Vagina (tissue), 2 donors: ENCODE measurements around the gene EPB41.

ENCODE experiments used
- POLR2A ChIP-seq, 2 donors: fragments of 450-650 bp; IDR thresholded peaks; one replicate each; pipeline ENCODE4 v1.6.1; 2017; ENCODE audit warnings: antibody characterized with exemption in 2 of 2, mild to moderate bottlenecking in 2 of 2, moderate library complexity in 2 of 2
- POLR2AphosphoS5 ChIP-seq, 2 donors: sonication (generic); formaldehyde crosslinking; IDR thresholded peaks; one replicate each; pipeline ENCODE4 v1.9.0; 2017; ENCODE audit warnings: antibody characterized with exemption in 2 of 2, mild to moderate bottlenecking in 2 of 2, low read depth in 1 of 2; ENCODE audit not compliant: insufficient read depth in 1 of 2
- TF ChIP-seq, protein P1 (sequence below), 3 experiments: fragments of 450-650 bp in 2 of 3; fragments of 200-600 bp in 1 of 3; sonication (generic) in 1 of 3; IDR thresholded peaks; one replicate each; pipeline ENCODE4 v1.5.1; 2017 to 2019; ENCODE audit warnings: antibody characterized with exemption in 3 of 3, mild to moderate bottlenecking in 2 of 3, moderate library complexity in 2 of 3

- TF ChIP-seq, protein P1, sequence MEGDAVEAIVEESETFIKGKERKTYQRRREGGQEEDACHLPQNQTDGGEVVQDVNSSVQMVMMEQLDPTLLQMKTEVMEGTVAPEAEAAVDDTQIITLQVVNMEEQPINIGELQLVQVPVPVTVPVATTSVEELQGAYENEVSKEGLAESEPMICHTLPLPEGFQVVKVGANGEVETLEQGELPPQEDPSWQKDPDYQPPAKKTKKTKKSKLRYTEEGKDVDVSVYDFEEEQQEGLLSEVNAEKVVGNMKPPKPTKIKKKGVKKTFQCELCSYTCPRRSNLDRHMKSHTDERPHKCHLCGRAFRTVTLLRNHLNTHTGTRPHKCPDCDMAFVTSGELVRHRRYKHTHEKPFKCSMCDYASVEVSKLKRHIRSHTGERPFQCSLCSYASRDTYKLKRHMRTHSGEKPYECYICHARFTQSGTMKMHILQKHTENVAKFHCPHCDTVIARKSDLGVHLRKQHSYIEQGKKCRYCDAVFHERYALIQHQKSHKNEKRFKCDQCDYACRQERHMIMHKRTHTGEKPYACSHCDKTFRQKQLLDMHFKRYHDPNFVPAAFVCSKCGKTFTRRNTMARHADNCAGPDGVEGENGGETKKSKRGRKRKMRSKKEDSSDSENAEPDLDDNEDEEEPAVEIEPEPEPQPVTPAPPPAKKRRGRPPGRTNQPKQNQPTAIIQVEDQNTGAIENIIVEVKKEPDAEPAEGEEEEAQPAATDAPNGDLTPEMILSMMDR (IDR thresholded peaks at IDR 0.05) = no peak
- TF ChIP-seq POLR2A (IDR thresholded peaks at IDR 0.05) (no peak), POLR2AphosphoS5 (IDR thresholded peaks at IDR 0.05; ENCODE audit: insufficient read depth in 1 of 2, low read depth in 1 of 2) (no peak)
These were observed 88.4 kb downstream of the EPB41 start for GRCh38 chr1:29002792-29003191.
